HepG2 (cell line): Measurements from ENCODE around the gene HAUS1. TPM values are rescaled to one million over a fixed set of nuclear protein-coding genes. Genes with fewer than 3 reads are reported as not detected.

Experiments used
- CBX5 ChIP-seq: sonication (generic); formaldehyde crosslinking; IDR thresholded peaks from 2 replicates; pipeline ENCODE4 v1.4.0; 2020; ENCODE audit warnings: missing genetic modification reagents, borderline replicate concordance
- CENPBD1 ChIP-seq: sonication (generic); formaldehyde crosslinking; IDR thresholded peaks from 2 replicates; pipeline ENCODE4 v1.8.0; 2022; ENCODE audit warnings: missing genetic modification reagents, low read depth, mild to moderate bottlenecking, borderline replicate concordance
- CHD2 ChIP-seq: IDR thresholded peaks from 2 replicates; pipeline ENCODE4 v1.6.1; 2011; ENCODE audit warnings: low read depth, low read length, improper control_type of control experiment
- ERF ChIP-seq: IDR thresholded peaks from 2 replicates; pipeline ENCODE4 v1.6.1; 2018; ENCODE audit warnings: missing biosample characterization, missing genetic modification reagents
- HNF4G ChIP-seq, 2 experiments: sonication (generic) in 1 of 2; formaldehyde crosslinking in 1 of 2; IDR thresholded peaks; 2 replicates each; pipeline versions ENCODE4 v1.4.0 to v1.6.1; 2011 to 2020; ENCODE audit warnings: borderline replicate concordance in 2 of 2, low read depth in 2 of 2, mild to moderate bottlenecking in 2 of 2, low read length in 1 of 2, missing genetic modification reagents in 1 of 2, moderate library complexity in 1 of 2
- KAT7 ChIP-seq: IDR thresholded peaks from 2 replicates; pipeline ENCODE4 v1.6.1; 2018; ENCODE audit warnings: borderline replicate concordance, missing compliant biosample characterization
- KDM5A ChIP-seq: fragments of 200-600 bp; sonication (generic); IDR thresholded peaks from 2 replicates; pipeline ENCODE4 v1.7.0; 2018; ENCODE audit warnings: antibody characterized with exemption, mild to moderate bottlenecking, low read length, borderline replicate concordance
- SIX1 ChIP-seq: sonication (generic); formaldehyde crosslinking; IDR thresholded peaks from 2 replicates; pipeline ENCODE4 v1.4.0; 2020; ENCODE audit warnings: missing genetic modification reagents, borderline replicate concordance
- TBX2 ChIP-seq: sonication (generic); formaldehyde crosslinking; IDR thresholded peaks from 2 replicates; pipeline ENCODE4 v1.5.0; 2020; ENCODE audit warnings: missing genetic modification reagents, mild to moderate bottlenecking, borderline replicate concordance
- TRAFD1 ChIP-seq: sonication (generic); formaldehyde crosslinking; IDR thresholded peaks from 2 replicates; pipeline ENCODE4 v1.5.1; 2020; ENCODE audit warnings: missing genetic modification reagents, mild to moderate bottlenecking, borderline replicate concordance
- ZFP1 ChIP-seq: IDR thresholded peaks from 2 replicates; pipeline ENCODE4 v1.6.1; 2016
- ZFP91 ChIP-seq: sonication (generic); formaldehyde crosslinking; IDR thresholded peaks from 2 replicates; pipeline ENCODE4 v1.9.0; 2022; ENCODE audit warnings: missing genetic modification reagents, mild to moderate bottlenecking, borderline replicate concordance
- ZNF3 ChIP-seq: IDR thresholded peaks from 2 replicates; pipeline ENCODE4 v1.7.0; 2017; ENCODE audit warnings: inconsistent platforms
- ZNF30 ChIP-seq: sonication (generic); formaldehyde crosslinking; IDR thresholded peaks from 2 replicates; pipeline ENCODE4 v1.5.0; 2020; ENCODE audit warnings: mild to moderate bottlenecking, missing genetic modification reagents
- ZNF33B ChIP-seq: sonication (generic); formaldehyde crosslinking; IDR thresholded peaks from 2 replicates; pipeline ENCODE4 v1.5.1; 2020; ENCODE audit warnings: mild to moderate bottlenecking, missing genetic modification reagents
- ZNF362 ChIP-seq: sonication (generic); formaldehyde crosslinking; IDR thresholded peaks from 2 replicates; pipeline ENCODE4 v1.4.0; 2020; ENCODE audit warnings: missing genetic modification reagents, mild to moderate bottlenecking, borderline replicate concordance
- ZNF788 ChIP-seq: sonication (generic); formaldehyde crosslinking; IDR thresholded peaks from 2 replicates; pipeline ENCODE4 v1.5.0; 2020; ENCODE audit warnings: mild to moderate bottlenecking, missing genetic modification reagents, borderline replicate concordance
- polyA plus RNA-seq, 8 experiments: library from polyadenylated mRNA; depleted of rRNA in 3 of 8; stranded (reverse) in 7 of 8; unstranded in 1 of 8; fragments of >200 nt; fragmentation: Illumina TruSeq in 4 of 8; extraction: Trizol in 4 of 8; gene quantifications; 2 replicates each; pipeline versions ENCODE4 v1.2.1 to v1.2.3, GENCODE V29; 2011 to 2016; ENCODE audit warnings: low read depth in 4 of 8, missing spikeins in 1 of 8, mixed read lengths in 1 of 8; ENCODE audit not compliant: insufficient read depth in 1 of 8
- total RNA-seq, 5 experiments: library from RNA; depleted of rRNA; stranded (reverse); fragments of >200 nt; fragmentation: Illumina TruSeq; extraction: Trizol; gene quantifications; 2 replicates each; pipeline ENCODE4 v1.2.3, GENCODE V29; 2016; ENCODE audit warnings: low read depth in 1 of 5
- TF ChIP-seq, protein P1 (sequence below): sonication (generic); formaldehyde crosslinking; IDR thresholded peaks from 2 replicates; pipeline ENCODE4 v1.8.0; 2022; ENCODE audit warnings: mild to moderate bottlenecking, missing genetic modification reagents
- TF ChIP-seq, protein P2 (sequence below): sonication (generic); formaldehyde crosslinking; IDR thresholded peaks from 2 replicates; pipeline ENCODE4 v1.4.0; 2020; ENCODE audit warnings: missing genetic modification reagents

Gene HAUS1
- total and polyA plus RNA-seq, 2 of the 13 experiments (the other 11 are each of a cell fraction or from before 2014, with no cell fraction given): 20.6 to 59.2 TPM

- peak; percentile 18; the same call in 1 of the 2 replicates for TF ChIP-seq KAT7 (CRISPR knock-in tag)
- no peak for TF ChIP-seq HNF4G (IDR thresholded peaks at IDR 0.05; ENCODE audit: borderline replicate concordance, low read depth, low read length)
- TF ChIP-seq HNF4G (CRISPR knock-in tag; IDR thresholded peaks at IDR 0.05; ENCODE audit: borderline replicate concordance, low read depth): no peak
- no peak; the same call in 1 of the 2 replicates for TF ChIP-seq ZFP1
- TF ChIP-seq ZNF362 (CRISPR knock-in tag): peak; percentile 33; the same call in 1 of the 2 replicates
- no peak for TF ChIP-seq CENPBD1
- peak; percentile 72 for TF ChIP-seq CBX5 (CRISPR knock-in tag)
- TF ChIP-seq ZNF3 (CRISPR knock-in tag): no peak
- peak; percentile 95; the same call in 1 of the 2 replicates for TF ChIP-seq ZFP91 (CRISPR knock-in tag)
- peak; percentile 64 for TF ChIP-seq TBX2 (CRISPR knock-in tag)
- peak; percentile 76; the same call in 1 of the 2 replicates for TF ChIP-seq ERF
- TF ChIP-seq CHD2: no peak
- TF ChIP-seq, protein P1, sequence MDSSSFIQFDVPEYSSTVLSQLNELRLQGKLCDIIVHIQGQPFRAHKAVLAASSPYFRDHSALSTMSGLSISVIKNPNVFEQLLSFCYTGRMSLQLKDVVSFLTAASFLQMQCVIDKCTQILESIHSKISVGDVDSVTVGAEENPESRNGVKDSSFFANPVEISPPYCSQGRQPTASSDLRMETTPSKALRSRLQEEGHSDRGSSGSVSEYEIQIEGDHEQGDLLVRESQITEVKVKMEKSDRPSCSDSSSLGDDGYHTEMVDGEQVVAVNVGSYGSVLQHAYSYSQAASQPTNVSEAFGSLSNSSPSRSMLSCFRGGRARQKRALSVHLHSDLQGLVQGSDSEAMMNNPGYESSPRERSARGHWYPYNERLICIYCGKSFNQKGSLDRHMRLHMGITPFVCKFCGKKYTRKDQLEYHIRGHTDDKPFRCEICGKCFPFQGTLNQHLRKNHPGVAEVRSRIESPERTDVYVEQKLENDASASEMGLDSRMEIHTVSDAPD (CRISPR knock-in tag): no peak
- peak; percentile 16; the same call in 1 of the 2 replicates for TF ChIP-seq ZNF33B (CRISPR knock-in tag)
- TF ChIP-seq TRAFD1: no peak
- peak; percentile 59; the same call in 1 of the 2 replicates for TF ChIP-seq ZNF788 (CRISPR knock-in tag)
- 0 out of 2 replicates have a peak, but pooled peaks have one; percentile 54 for TF ChIP-seq SIX1 (CRISPR knock-in tag)
- TF ChIP-seq KDM5A: peak; percentile 76
- TF ChIP-seq ZNF30 (CRISPR knock-in tag): peak; percentile 65; the same call in 1 of the 2 replicates
- TF ChIP-seq, protein P2, sequence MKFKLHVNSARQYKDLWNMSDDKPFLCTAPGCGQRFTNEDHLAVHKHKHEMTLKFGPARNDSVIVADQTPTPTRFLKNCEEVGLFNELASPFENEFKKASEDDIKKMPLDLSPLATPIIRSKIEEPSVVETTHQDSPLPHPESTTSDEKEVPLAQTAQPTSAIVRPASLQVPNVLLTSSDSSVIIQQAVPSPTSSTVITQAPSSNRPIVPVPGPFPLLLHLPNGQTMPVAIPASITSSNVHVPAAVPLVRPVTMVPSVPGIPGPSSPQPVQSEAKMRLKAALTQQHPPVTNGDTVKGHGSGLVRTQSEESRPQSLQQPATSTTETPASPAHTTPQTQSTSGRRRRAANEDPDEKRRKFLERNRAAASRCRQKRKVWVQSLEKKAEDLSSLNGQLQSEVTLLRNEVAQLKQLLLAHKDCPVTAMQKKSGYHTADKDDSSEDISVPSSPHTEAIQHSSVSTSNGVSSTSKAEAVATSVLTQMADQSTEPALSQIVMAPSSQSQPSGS (CRISPR knock-in tag): no peak; the same call in 1 of the 2 replicates
Measured at GRCh38 chr18:46173393-46174341, 69.5 kb downstream of the HAUS1 start (continued).
